WTC11 (cell line): ENCODE measurements around the gene MIPOL1.

Experiments used
- ATF1 ChIP-seq: sonication (generic); formaldehyde crosslinking; IDR thresholded peaks from 2 replicates; pipeline ENCODE4 v1.8.1; 2023; ENCODE audit warnings: mild to moderate bottlenecking, moderate library complexity, missing genetic modification reagents
- CTCF ChIP-seq: fragments of 200-600 bp; IDR thresholded peaks from 2 replicates; pipeline ENCODE4 v1.8.0; 2022; ENCODE audit warnings: antibody characterized with exemption
- FOXJ3 ChIP-seq: sonication (generic); formaldehyde crosslinking; IDR thresholded peaks from 2 replicates; pipeline ENCODE4 v1.9.0; 2021; ENCODE audit warnings: missing genetic modification reagents, mild to moderate bottlenecking, borderline replicate concordance
- FOXP1 ChIP-seq: sonication (generic); formaldehyde crosslinking; IDR thresholded peaks from 2 replicates; pipeline ENCODE4 v1.8.0; 2022; ENCODE audit warnings: missing genetic modification reagents, mild to moderate bottlenecking, moderate library complexity, borderline replicate concordance
- GABPB1 ChIP-seq: sonication (generic); formaldehyde crosslinking; IDR thresholded peaks from 2 replicates; pipeline ENCODE4 v1.8.1; 2023; ENCODE audit warnings: mild to moderate bottlenecking, missing genetic modification reagents
- HMGXB4 ChIP-seq: sonication (generic); formaldehyde crosslinking; IDR thresholded peaks from 2 replicates; pipeline ENCODE4 v1.8.1; 2023; ENCODE audit warnings: mild to moderate bottlenecking, moderate library complexity, missing genetic modification reagents
- JAZF1 ChIP-seq: fragments of 250-450 bp; sonication (Bioruptor Pico); IDR thresholded peaks from 2 replicates; pipeline ENCODE4 v1.9.0; 2021; ENCODE audit warnings: moderate library complexity, mild to moderate bottlenecking, inconsistent platforms
- MLX ChIP-seq: sonication (generic); formaldehyde crosslinking; IDR thresholded peaks from 2 replicates; pipeline ENCODE4 v1.8.1; 2023; ENCODE audit warnings: mild to moderate bottlenecking, missing genetic modification reagents, moderate library complexity
- MXD4 ChIP-seq: fragments of 250-450 bp; sonication (Bioruptor Pico); IDR thresholded peaks from 2 replicates; pipeline ENCODE4 v1.8.0; 2021; ENCODE audit warnings: mild to moderate bottlenecking, moderate library complexity, borderline replicate concordance
- NR2C2 ChIP-seq: sonication (generic); formaldehyde crosslinking; IDR thresholded peaks from 2 replicates; pipeline ENCODE4 v1.8.0; 2022; ENCODE audit warnings: mild to moderate bottlenecking, missing genetic modification reagents
- USF2 ChIP-seq: sonication (generic); formaldehyde crosslinking; IDR thresholded peaks from 2 replicates; pipeline ENCODE4 v1.8.1; 2023; ENCODE audit warnings: mild to moderate bottlenecking, missing genetic modification reagents, moderate library complexity
- TF ChIP-seq, protein P1 (sequence below): sonication (generic); formaldehyde crosslinking; IDR thresholded peaks from 2 replicates; pipeline ENCODE4 v1.8.0; 2023; ENCODE audit warnings: missing genetic modification reagents
- TF ChIP-seq, protein P2 (sequence below): sonication (generic); formaldehyde crosslinking; IDR thresholded peaks from 2 replicates; pipeline ENCODE4 v1.8.1; 2022; ENCODE audit warnings: low read depth, missing genetic modification reagents, borderline replicate concordance
- TF ChIP-seq, protein P3 (sequence below): sonication (generic); formaldehyde crosslinking; conservative IDR thresholded peaks from 2 replicates; pipeline ENCODE4 v1.8.1; 2023; ENCODE audit warnings: mild to moderate bottlenecking, low read depth, missing genetic modification reagents, moderate library complexity

- TF ChIP-seq ATF1 (CRISPR knock-in tag): no peak
- TF ChIP-seq, protein P1, sequence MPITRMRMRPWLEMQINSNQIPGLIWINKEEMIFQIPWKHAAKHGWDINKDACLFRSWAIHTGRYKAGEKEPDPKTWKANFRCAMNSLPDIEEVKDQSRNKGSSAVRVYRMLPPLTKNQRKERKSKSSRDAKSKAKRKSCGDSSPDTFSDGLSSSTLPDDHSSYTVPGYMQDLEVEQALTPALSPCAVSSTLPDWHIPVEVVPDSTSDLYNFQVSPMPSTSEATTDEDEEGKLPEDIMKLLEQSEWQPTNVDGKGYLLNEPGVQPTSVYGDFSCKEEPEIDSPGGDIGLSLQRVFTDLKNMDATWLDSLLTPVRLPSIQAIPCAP: no peak
- peak; percentile 85; the same call in 1 of the 2 replicates for TF ChIP-seq FOXP1 (CRISPR knock-in tag)
- no peak; the same call in 1 of the 2 replicates for TF ChIP-seq USF2 (CRISPR knock-in tag)
- TF ChIP-seq CTCF: no peak
- TF ChIP-seq MLX (CRISPR knock-in tag): no peak
- TF ChIP-seq, protein P2, sequence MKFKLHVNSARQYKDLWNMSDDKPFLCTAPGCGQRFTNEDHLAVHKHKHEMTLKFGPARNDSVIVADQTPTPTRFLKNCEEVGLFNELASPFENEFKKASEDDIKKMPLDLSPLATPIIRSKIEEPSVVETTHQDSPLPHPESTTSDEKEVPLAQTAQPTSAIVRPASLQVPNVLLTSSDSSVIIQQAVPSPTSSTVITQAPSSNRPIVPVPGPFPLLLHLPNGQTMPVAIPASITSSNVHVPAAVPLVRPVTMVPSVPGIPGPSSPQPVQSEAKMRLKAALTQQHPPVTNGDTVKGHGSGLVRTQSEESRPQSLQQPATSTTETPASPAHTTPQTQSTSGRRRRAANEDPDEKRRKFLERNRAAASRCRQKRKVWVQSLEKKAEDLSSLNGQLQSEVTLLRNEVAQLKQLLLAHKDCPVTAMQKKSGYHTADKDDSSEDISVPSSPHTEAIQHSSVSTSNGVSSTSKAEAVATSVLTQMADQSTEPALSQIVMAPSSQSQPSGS: no peak
- TF ChIP-seq HMGXB4 (CRISPR knock-in tag): peak; percentile 92
- TF ChIP-seq NR2C2 (CRISPR knock-in tag): 0 out of 2 replicates have a peak, but pooled peaks have one; percentile 34
- no peak for TF ChIP-seq FOXJ3 (CRISPR knock-in tag)
- TF ChIP-seq, protein P3, sequence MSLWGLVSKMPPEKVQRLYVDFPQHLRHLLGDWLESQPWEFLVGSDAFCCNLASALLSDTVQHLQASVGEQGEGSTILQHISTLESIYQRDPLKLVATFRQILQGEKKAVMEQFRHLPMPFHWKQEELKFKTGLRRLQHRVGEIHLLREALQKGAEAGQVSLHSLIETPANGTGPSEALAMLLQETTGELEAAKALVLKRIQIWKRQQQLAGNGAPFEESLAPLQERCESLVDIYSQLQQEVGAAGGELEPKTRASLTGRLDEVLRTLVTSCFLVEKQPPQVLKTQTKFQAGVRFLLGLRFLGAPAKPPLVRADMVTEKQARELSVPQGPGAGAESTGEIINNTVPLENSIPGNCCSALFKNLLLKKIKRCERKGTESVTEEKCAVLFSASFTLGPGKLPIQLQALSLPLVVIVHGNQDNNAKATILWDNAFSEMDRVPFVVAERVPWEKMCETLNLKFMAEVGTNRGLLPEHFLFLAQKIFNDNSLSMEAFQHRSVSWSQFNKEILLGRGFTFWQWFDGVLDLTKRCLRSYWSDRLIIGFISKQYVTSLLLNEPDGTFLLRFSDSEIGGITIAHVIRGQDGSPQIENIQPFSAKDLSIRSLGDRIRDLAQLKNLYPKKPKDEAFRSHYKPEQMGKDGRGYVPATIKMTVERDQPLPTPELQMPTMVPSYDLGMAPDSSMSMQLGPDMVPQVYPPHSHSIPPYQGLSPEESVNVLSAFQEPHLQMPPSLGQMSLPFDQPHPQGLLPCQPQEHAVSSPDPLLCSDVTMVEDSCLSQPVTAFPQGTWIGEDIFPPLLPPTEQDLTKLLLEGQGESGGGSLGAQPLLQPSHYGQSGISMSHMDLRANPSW (CRISPR knock-in tag): no peak
- TF ChIP-seq GABPB1: peak; percentile 94
- no peak for TF ChIP-seq MXD4 (CRISPR knock-in tag)
- no peak for TF ChIP-seq JAZF1 (CRISPR knock-in tag)
Measured at GRCh38 chr14:37172024-37172869, 25.5 kb upstream of the MIPOL1 start, which contains the start of gene SLC25A21.
